Measurements from ENCODE around the gene USP24. TPM values are rescaled to one million over a fixed set of nuclear protein-coding genes. Genes with fewer than 3 reads are reported as not detected.
A peak's percentile ranks its signal among the peaks of the same experiment; 100 is the strongest.

USP24 gene, protein sequence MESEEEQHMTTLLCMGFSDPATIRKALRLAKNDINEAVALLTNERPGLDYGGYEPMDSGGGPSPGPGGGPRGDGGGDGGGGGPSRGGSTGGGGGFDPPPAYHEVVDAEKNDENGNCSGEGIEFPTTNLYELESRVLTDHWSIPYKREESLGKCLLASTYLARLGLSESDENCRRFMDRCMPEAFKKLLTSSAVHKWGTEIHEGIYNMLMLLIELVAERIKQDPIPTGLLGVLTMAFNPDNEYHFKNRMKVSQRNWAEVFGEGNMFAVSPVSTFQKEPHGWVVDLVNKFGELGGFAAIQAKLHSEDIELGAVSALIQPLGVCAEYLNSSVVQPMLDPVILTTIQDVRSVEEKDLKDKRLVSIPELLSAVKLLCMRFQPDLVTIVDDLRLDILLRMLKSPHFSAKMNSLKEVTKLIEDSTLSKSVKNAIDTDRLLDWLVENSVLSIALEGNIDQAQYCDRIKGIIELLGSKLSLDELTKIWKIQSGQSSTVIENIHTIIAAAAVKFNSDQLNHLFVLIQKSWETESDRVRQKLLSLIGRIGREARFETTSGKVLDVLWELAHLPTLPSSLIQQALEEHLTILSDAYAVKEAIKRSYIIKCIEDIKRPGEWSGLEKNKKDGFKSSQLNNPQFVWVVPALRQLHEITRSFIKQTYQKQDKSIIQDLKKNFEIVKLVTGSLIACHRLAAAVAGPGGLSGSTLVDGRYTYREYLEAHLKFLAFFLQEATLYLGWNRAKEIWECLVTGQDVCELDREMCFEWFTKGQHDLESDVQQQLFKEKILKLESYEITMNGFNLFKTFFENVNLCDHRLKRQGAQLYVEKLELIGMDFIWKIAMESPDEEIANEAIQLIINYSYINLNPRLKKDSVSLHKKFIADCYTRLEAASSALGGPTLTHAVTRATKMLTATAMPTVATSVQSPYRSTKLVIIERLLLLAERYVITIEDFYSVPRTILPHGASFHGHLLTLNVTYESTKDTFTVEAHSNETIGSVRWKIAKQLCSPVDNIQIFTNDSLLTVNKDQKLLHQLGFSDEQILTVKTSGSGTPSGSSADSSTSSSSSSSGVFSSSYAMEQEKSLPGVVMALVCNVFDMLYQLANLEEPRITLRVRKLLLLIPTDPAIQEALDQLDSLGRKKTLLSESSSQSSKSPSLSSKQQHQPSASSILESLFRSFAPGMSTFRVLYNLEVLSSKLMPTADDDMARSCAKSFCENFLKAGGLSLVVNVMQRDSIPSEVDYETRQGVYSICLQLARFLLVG (N-terminal part only)
- total RNA-seq: 49.2 and 51.4 TPM in 2 replicates

DNA sequence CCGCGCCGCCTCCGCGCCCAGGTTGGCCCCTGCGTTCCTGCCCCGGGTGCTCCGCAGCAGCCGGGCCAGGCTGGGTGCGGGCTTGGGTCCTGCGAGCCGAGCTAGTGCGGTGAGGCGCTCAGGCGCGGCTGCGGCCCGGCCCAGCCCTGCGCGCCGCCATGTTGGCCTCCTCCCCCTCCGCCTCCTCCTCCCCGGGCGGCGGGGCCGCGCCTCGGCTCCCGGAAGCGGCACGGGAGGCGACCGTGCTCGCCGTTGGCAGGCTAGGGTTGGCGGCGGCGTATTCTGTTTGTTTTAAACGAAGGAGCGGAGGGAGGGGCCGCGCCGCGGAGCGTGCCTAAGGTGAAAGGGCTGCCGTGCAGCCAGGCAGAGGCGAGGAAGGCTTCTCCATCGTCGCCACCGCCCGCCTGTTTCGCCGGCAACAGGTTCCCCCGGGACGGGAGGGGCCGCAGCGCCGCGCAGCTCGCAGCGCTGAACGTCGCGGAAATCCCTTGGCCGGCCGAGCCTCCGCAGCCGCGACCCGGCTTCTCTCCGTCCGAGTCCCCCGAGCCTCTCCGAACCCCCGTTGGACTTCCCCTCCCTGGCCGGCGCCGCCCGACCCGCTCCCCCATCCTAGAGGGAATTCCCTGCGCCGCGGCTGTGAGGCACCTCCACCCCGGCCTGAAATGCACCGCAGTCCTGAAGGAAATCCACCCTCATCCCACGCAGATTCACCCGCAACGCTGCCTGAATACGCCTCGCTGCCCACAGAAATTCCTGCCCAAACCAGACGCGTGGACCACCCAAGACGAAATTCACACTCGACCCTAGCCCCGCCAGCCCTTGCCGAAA, at the start of gene USP24:
USP24 (minus strand) TSS at position 171 of the 828 bp plus-strand sequence. CDS start 251 bp downstream, outside the sequence.

DNA sequence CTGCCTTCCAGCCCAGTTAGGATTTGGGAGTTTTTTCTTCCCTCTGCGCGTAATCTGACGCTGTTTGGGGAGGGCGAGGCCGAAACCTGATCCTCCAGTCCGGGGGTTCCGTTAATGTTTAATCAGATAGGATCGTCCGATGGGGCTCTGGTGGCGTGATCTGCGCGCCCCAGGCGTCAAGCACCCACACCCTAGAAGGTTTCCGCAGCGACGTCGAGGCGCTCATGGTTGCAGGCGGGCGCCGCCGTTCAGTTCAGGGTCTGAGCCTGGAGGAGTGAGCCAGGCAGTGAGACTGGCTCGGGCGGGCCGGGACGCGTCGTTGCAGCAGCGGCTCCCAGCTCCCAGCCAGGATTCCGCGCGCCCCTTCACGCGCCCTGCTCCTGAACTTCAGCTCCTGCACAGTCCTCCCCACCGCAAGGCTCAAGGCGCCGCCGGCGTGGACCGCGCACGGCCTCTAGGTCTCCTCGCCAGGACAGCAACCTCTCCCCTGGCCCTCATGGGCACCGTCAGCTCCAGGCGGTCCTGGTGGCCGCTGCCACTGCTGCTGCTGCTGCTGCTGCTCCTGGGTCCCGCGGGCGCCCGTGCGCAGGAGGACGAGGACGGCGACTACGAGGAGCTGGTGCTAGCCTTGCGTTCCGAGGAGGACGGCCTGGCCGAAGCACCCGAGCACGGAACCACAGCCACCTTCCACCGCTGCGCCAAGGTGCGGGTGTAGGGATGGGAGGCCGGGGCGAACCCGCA, 175.7 kb downstream of the USP24 start, which contains the start of gene PCSK9:
PCSK9 (plus strand) TSS at position 207 of the 741 bp plus-strand sequence; CDS start at position 497, 290 bp downstream.

Small RNA genes lying within 50 kb of the gene (small RNA-seq; reads per million reads assigned to genes)
- 1.5 reads per million, percentile 34 among the genes with 10 or more reads in this experiment for gene MIR4422

Other genes with a start within 250 kb of the USP24 start
- gene TMEM61, start 234.7 kb downstream of the USP24 start, total RNA-seq: 0.24 TPM in 1 of 2 replicates, not detected in the other
- gene BSND, start 216.4 kb downstream of the USP24 start, total RNA-seq: not detected in 2 replicates
- gene PCSK9, start 175.8 kb downstream of the USP24 start, total RNA-seq: 14.8 and 18.3 TPM in 2 replicates

Measured in hair follicle dermal papilla cell (primary cell).